ENCODE data around the gene FAM76B.

FAM76B gene

DNA sequence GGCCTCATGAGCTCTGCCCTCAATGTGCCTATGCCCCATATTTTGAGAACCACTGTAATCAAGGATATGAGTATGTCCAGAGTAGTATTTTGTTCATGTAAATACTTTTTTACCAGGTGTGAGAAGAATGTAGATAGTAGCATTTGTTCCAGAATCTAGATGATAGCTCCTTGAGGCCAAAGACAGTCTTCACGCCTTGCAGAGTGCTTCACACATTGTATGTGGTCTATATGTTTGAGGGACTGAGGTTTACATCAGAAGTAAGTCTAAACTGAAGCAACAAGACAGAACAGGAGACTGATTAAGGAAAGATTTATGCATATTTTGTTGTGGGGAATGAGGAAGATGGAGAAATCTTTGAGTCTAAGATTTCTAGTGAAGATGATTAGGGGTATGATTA, 13.2 kb upstream of the FAM76B start:
- no peak for DNase-seq (ENCODE audit: extremely low read depth, low read depth)
- TF ChIP-seq, protein P1, sequence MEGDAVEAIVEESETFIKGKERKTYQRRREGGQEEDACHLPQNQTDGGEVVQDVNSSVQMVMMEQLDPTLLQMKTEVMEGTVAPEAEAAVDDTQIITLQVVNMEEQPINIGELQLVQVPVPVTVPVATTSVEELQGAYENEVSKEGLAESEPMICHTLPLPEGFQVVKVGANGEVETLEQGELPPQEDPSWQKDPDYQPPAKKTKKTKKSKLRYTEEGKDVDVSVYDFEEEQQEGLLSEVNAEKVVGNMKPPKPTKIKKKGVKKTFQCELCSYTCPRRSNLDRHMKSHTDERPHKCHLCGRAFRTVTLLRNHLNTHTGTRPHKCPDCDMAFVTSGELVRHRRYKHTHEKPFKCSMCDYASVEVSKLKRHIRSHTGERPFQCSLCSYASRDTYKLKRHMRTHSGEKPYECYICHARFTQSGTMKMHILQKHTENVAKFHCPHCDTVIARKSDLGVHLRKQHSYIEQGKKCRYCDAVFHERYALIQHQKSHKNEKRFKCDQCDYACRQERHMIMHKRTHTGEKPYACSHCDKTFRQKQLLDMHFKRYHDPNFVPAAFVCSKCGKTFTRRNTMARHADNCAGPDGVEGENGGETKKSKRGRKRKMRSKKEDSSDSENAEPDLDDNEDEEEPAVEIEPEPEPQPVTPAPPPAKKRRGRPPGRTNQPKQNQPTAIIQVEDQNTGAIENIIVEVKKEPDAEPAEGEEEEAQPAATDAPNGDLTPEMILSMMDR (IDR thresholded peaks at IDR 0.05; ENCODE audit: low read depth, low read length) = no peak

DNA sequence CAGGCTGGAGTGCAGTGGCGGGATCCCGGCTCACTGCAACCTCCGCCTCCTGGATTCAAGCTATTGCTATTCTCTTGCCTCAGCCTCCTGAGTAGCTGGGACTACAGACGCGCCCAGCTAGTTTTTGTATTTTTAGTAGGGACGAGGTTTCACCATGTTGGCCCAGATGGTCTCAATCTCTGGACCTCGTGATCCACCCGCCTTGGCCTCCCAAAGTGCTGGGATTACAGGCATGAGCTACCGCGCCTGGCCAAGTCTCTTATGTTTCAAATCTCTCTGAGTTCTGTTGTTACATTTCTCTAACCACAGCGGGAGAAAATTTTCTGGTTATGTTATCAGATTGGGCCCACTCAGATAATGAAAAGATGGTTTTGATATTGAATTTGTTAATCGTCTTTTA, 10.9 kb upstream of the FAM76B start:
- DNase-seq (ENCODE audit: extremely low read depth, low read depth) = no peak
- TF ChIP-seq, protein P1 (IDR thresholded peaks at IDR 0.05; ENCODE audit: low read depth, low read length) = no peak

GRCh38 chr11:95799546-95799945, 10.0 kb upstream of the FAM76B start:
- TF ChIP-seq, protein P1 (IDR thresholded peaks at IDR 0.05; ENCODE audit: low read depth, low read length) = no peak
- no peak for DNase-seq (ENCODE audit: extremely low read depth, low read depth)

DNA sequence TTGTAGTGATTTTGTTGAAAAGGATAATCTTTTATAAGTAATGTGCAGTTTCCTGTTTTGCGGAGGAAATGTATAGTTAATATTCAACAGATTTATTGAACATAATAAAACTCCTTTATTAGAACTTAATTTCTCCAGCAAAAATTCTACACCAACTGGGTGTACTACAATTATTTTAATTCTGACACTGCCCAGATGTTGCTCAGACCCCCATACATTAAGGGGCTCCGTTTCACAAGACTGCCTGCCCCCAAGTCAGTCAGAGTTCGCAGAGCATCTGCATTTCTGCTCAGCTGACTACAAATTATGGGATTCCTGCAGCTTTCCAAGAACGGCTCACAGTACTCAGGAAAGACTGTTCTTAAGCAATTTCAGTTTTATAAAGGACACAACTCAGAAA, 6.9 kb upstream of the FAM76B start:
- TF ChIP-seq, protein P1 (IDR thresholded peaks at IDR 0.05; ENCODE audit: low read depth, low read length) = no peak
- no peak for DNase-seq (ENCODE audit: extremely low read depth, low read depth)

DNA sequence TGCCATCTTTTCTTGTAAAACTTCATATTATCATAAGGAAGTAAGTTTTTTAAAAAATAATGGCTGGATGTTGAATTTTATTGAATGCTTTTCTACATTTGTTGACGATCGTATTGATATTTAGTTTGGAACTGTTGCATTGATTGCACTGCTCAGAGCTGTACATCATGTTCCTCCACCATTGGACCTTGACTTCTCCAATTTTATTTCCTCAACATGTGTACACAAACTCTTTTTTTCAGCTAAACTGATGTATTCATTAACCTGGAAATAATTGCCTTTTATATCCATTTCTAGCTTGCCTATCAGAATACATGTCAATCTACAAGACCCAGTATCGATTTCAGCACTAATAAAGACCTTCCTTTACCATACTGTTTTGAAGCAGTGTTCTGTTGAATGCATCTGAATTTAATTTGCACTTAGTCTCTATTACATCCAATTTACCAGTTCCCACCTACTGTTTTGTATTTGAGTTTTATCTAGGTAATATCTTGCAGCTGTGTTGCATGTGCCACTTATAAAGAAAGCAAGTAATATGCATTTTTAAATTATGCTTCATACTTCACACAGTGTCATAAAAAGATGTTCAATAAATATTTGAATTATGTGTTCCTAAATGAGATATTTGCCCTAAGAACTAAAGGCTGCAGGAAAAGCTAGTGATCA, 6.2 kb upstream of the FAM76B start:
- no peak for DNase-seq (ENCODE audit: extremely low read depth, low read depth)
- TF ChIP-seq, protein P1 (IDR thresholded peaks at IDR 0.05; ENCODE audit: low read depth, low read length) = no peak

- DNase-seq (ENCODE audit: extremely low read depth, low read depth) = no peak
- TF ChIP-seq, protein P1 (IDR thresholded peaks at IDR 0.05; ENCODE audit: low read depth, low read length) = no peak
These were observed 4.5 kb upstream of the FAM76B start for GRCh38 chr11:95794086-95794485.

- no peak for DNase-seq (ENCODE audit: extremely low read depth, low read depth)
- TF ChIP-seq, protein P1 (IDR thresholded peaks at IDR 0.05; ENCODE audit: low read depth, low read length) = no peak
These were observed 3.5 kb upstream of the FAM76B start for GRCh38 chr11:95793116-95793515.
